ENCODE measurements around the gene TDRD7.

GRCh38 chr9:97506787-97507186, 94.9 kb downstream of the TDRD7 start:
- no peak for TF ChIP-seq CTCF (IDR thresholded peaks at IDR 0.05)
- TF ChIP-seq ZFX (IDR thresholded peaks at IDR 0.05; ENCODE audit: borderline replicate concordance): no peak

Measured in 22Rv1 (cell line).